Transverse colon (tissue), 4 donors: ENCODE data around the gene COMMD3. TPM values are rescaled to one million over a fixed set of nuclear protein-coding genes. Genes with fewer than 3 reads are reported as not detected.

Source experiments
- DNase-seq: peaks from one replicate; pipeline ENCODE4 v3.0.0-alpha.2; 2019
- H3K27ac ChIP-seq, 4 donors: fragments of 200-600 bp; sonication (generic); 2 replicates each; pipeline ENCODE4 v1.5.1; 2016 to 2018; ENCODE audit warnings: inconsistent platforms in 4 of 4
- H3K27me3 ChIP-seq: fragments of 200-600 bp; sonication (generic); 2 replicates; pipeline ENCODE4 v1.5.1; 2017; ENCODE audit warnings: inconsistent platforms
- H3K36me3 ChIP-seq, 4 donors: fragments of 200-600 bp; sonication (generic); 2 replicates each; pipeline ENCODE4 v1.5.1; 2017 to 2019; ENCODE audit warnings: inconsistent platforms in 4 of 4
- H3K4me1 ChIP-seq, 4 donors: fragments of 200-600 bp; sonication (generic); 2 replicates each; pipeline ENCODE4 v1.5.1; 2017 to 2020; ENCODE audit warnings: inconsistent platforms in 4 of 4
- H3K4me3 ChIP-seq, 4 donors: fragments of 200-600 bp; sonication (generic); 1 replicate in 1 of 4; 2 replicates in 3 of 4; pipeline versions ENCODE4 v1.5.1 to v1.6.1; 2017 to 2019; ENCODE audit warnings: inconsistent platforms in 4 of 4
- H3K9me3 ChIP-seq, 2 donors: fragments of 200-600 bp; sonication (generic); 2 replicates each; pipeline ENCODE4 v1.5.1; 2017 to 2019; ENCODE audit warnings: inconsistent platforms in 2 of 2
- EP300 ChIP-seq: sonication (generic); formaldehyde crosslinking; IDR thresholded peaks from one replicate; pipeline ENCODE4 v1.6.1; 2017; ENCODE audit warnings: antibody characterized with exemption, low read depth
- POLR2A ChIP-seq: fragments of 450-650 bp; IDR thresholded peaks from one replicate; pipeline ENCODE4 v1.6.1; 2016; ENCODE audit warnings: antibody characterized with exemption, mild to moderate bottlenecking, moderate library complexity
- POLR2AphosphoS5 ChIP-seq, 3 donors: sonication (generic); formaldehyde crosslinking; IDR thresholded peaks; one replicate each; pipeline ENCODE4 v1.6.1; 2016; ENCODE audit warnings: antibody characterized with exemption in 3 of 3
- WGBS, 2 donors: methylation state at CpG; one replicate each; pipeline ENCODE4 v1.1.5; 2018; ENCODE audit warnings: low coverage in 1 of 2; 5-methylcytosine and 5-hydroxymethylcytosine counted together
- in situ Hi-C, 4 donors: fragments of 200-750 bp; cut with MboI; loops; one replicate each; pipeline versions ENCODE4 v1.15.0 to v1.15.1; 2017; ENCODE audit warnings: low sequenced_read_pairs in 3 of 4, low pct_ligation_motif_present in 1 of 4, low pct_unique_long_range_greater_than_20kb in 1 of 4
- intact Hi-C: fragments of 100-400 bp; cut with DNase I; formaldehyde crosslinking; loops from one replicate; pipeline ENCODE4 v1.15.1; 2023; ENCODE audit warnings: low total_unique reads
- total RNA-seq, 4 donors: library from RNA; depleted of rRNA; stranded (reverse); fragments of >200 nt; gene quantifications; one replicate each; pipeline ENCODE4 v1.1.0, GENCODE V29; 2016
- TF ChIP-seq, protein P1 (sequence below), 5 experiments: fragments of 200-600 bp in 3 of 5; fragments of 450-650 bp in 2 of 5; sonication (generic) in 3 of 5; IDR thresholded peaks; 1 replicate in 2 of 5; 2 replicates in 3 of 5; pipeline ENCODE4 v1.5.1; 2016 to 2017; ENCODE audit warnings: antibody characterized with exemption in 5 of 5, inconsistent platforms in 3 of 5, mild to moderate bottlenecking in 2 of 5, moderate library complexity in 1 of 5

Gene COMMD3
- total RNA-seq, 4 donors from 2014 or later: 3.0 to 35.1 (median 18.3) TPM

GRCh38 chr10:22326145-22326702 is 10.0 kb downstream of the COMMD3 start:
- intact Hi-C loops: no loop called here
- Histone ChIP-seq H3K27ac (peak overlapping the region; percentile 76 to 84 (median 81)), H3K36me3 (peaks cover 0 to 18% (median 9%) of the 10 kb centered on the region in 4 donors), H3K27me3 (peaks cover 31% of the 10 kb centered on the region), H3K9me3 (no peaks in the 10 kb centered on the region), H3K4me3 (peak overlapping the region; percentile 41 to 83 (median 48)), H3K4me1 (peaks cover 11 to 41% (median 22%) of the 10 kb centered on the region in 4 donors)
- in situ Hi-C loops: loop anchor here in 1 of 4 donors (10.0 kb wide), 1 partner anchor 321 kb away; the partner anchor contains the start of gene DNAJC1
- WGBS, 2 donors: 53 to 66% methylated on average over 4 to 8 of the region's 8 CpGs
- no peak for TF ChIP-seq POLR2AphosphoS5 (IDR thresholded peaks at IDR 0.05)
- TF ChIP-seq POLR2A: no peak
- no peak for TF ChIP-seq EP300
- TF ChIP-seq, protein P1, sequence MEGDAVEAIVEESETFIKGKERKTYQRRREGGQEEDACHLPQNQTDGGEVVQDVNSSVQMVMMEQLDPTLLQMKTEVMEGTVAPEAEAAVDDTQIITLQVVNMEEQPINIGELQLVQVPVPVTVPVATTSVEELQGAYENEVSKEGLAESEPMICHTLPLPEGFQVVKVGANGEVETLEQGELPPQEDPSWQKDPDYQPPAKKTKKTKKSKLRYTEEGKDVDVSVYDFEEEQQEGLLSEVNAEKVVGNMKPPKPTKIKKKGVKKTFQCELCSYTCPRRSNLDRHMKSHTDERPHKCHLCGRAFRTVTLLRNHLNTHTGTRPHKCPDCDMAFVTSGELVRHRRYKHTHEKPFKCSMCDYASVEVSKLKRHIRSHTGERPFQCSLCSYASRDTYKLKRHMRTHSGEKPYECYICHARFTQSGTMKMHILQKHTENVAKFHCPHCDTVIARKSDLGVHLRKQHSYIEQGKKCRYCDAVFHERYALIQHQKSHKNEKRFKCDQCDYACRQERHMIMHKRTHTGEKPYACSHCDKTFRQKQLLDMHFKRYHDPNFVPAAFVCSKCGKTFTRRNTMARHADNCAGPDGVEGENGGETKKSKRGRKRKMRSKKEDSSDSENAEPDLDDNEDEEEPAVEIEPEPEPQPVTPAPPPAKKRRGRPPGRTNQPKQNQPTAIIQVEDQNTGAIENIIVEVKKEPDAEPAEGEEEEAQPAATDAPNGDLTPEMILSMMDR (IDR thresholded peaks at IDR 0.05): no peak
- no peak for DNase-seq

DNA sequence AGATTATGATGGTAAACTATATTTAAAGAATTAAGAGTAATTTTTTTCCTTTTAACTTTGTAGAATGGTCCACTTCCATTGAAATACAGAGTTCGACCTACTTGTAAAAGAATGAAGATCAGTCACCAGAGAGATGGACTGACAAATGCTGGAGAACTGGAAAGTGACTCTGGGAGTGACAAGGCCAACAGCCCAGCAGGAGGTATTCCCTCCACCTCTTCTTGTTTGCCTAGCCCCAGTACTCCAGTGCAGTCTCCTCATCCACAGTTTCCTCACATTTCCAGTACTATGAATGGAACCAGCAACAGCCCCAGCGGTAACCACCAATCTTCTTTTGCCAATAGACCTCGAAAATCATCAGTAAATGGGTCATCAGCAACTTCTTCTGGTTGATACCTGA is 13.0 kb downstream of the COMMD3 start:
- peaks cover 21% of the 10 kb centered on the region for H3K27me3 ChIP-seq
- DNase-seq: no peak
- no peaks in the 10 kb centered on the region for H3K9me3 ChIP-seq
- intact Hi-C loops (no loop called here), in situ Hi-C loops (loop anchor here in 1 of 4 donors (10.0 kb wide), 1 partner anchor 324 kb away; the partner anchor contains the start of gene DNAJC1)
- H3K4me3 ChIP-seq: no peak overlapping the region
- H3K36me3 ChIP-seq: peaks cover 0 to 18% (median 9%) of the 10 kb centered on the region in 4 donors
- no peak overlapping the region for H3K27ac ChIP-seq
- TF ChIP-seq EP300 (no peak), POLR2AphosphoS5 (IDR thresholded peaks at IDR 0.05) (no peak), POLR2A (no peak)
- TF ChIP-seq, protein P1 (IDR thresholded peaks at IDR 0.05): no peak
- 95 to 97% methylated on average over 3 of the region's 3 CpGs for whole genome bisulfite sequencing, 2 donors
- peaks cover 8 to 23% (median 17%) of the 10 kb centered on the region in 4 donors for H3K4me1 ChIP-seq

- DNase-seq: no peak
- TF ChIP-seq POLR2A (no peak), EP300 (no peak), POLR2AphosphoS5 (IDR thresholded peaks at IDR 0.05) (no peak)
- TF ChIP-seq, protein P1 (IDR thresholded peaks at IDR 0.05): no peak
- Histone ChIP-seq H3K4me3 (no peak overlapping the region), H3K36me3 (peaks cover 0 to 18% (median 9%) of the 10 kb centered on the region in 4 donors), H3K27ac (no peak overlapping the region), H3K27me3 (peaks cover 43% of the 10 kb centered on the region), H3K9me3 (no peaks in the 10 kb centered on the region), H3K4me1 (peaks cover 21 to 33% (median 28%) of the 10 kb centered on the region in 4 donors)
- 92 to 93% methylated on average over 7 of the region's 7 CpGs for WGBS, 2 donors
- intact Hi-C loops (no loop called here), in situ Hi-C loops (no loop called here)
These were observed 16.0 kb downstream of the COMMD3 start for GRCh38 chr10:22332116-22332692.

DNA sequence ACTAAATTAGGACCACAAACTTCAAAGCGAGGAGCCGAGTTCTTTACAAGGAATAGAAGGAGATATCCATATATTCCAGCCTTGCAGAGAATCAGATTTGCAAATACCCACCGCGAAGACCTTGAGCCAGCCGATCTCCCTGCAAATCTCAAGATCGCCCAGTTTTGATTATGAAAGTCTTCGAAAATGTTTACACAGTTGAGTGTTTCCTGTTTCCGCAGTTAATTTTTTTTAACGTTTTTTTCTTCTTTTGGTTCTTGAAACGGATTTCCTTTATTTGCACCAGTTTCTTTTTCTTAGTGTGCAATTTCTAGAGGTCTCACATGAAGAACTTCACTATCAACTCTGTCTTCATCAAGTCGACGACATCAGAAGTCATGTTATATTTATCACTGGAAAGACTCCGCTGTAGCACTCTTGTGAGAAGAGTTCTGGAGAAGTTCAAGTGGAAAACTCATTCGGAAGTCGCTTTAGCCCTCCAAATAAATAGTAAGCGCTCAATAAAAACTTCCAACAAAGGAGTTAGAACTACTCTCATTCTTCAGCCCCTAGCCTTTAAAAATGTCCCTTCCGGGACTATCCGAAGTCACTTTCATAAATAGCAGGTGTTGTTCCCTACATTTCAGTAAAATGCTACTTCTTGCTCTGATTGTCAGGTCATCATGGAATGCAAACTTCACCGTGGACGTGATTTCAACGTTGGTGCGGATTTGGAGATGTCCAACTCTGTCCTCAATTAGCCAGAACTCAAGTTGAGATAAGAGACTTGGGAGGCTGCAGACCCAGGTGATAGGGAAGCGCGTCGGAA is 17.2 kb downstream of the COMMD3 start:
- TF ChIP-seq, protein P1 (IDR thresholded peaks at IDR 0.05): no peak
- TF ChIP-seq EP300 (no peak), POLR2A (peak; percentile 23)
- peaks cover 0 to 18% (median 5%) of the 10 kb centered on the region in 4 donors for H3K36me3 ChIP-seq
- DNase-seq: no peak
- H3K4me3 ChIP-seq: peak overlapping the region in 1 of 4 donors; percentile 5
- H3K27ac ChIP-seq: no peak overlapping the region
- H3K9me3 ChIP-seq: no peaks in the 10 kb centered on the region
- peaks cover 21 to 33% (median 28%) of the 10 kb centered on the region in 4 donors for H3K4me1 ChIP-seq
- 61 to 67% methylated on average over 19 to 25 of the region's 25 CpGs for WGBS, 2 donors
- intact Hi-C loops: no loop called here
- in situ Hi-C loops: no loop called here
- peaks cover 54% of the 10 kb centered on the region for H3K27me3 ChIP-seq
